HepG2 (cell line): ENCODE measurements around the gene KAT14. TPM values are rescaled to one million over a fixed set of nuclear protein-coding genes. Genes with fewer than 3 reads are reported as not detected.

Experiments used
- AGO2 ChIP-seq: fragments of 200-400 bp; formaldehyde crosslinking; optimal IDR thresholded peaks from 2 replicates; pipeline ENCODE3; 2017; ENCODE audit warnings: mild to moderate bottlenecking, low read depth, low read length, moderate library complexity
- CC2D1A ChIP-seq: sonication (generic); formaldehyde crosslinking; IDR thresholded peaks from 2 replicates; pipeline ENCODE4 v1.8.1; 2023; ENCODE audit warnings: mild to moderate bottlenecking, missing genetic modification reagents
- CTCF ChIP-seq: sonication (generic); formaldehyde crosslinking; IDR thresholded peaks from 2 replicates; pipeline ENCODE4 v1.5.0; 2020; ENCODE audit warnings: mild to moderate bottlenecking, missing genetic modification reagents, moderate library complexity
- DPF2 ChIP-seq: sonication (generic); formaldehyde crosslinking; IDR thresholded peaks from 2 replicates; pipeline ENCODE4 v1.4.0; 2020; ENCODE audit warnings: mild to moderate bottlenecking, low read depth, missing genetic modification reagents, borderline replicate concordance
- FOXK2 ChIP-seq: fragments of 450-650 bp; IDR thresholded peaks from 2 replicates; pipeline ENCODE4 v1.6.1; 2016
- GMEB1 ChIP-seq: sonication (generic); formaldehyde crosslinking; IDR thresholded peaks from 2 replicates; pipeline ENCODE4 v1.5.1; 2020; ENCODE audit warnings: missing genetic modification reagents, mild to moderate bottlenecking, borderline replicate concordance
- HNRNPLL ChIP-seq: fragments of 200-400 bp; formaldehyde crosslinking; IDR thresholded peaks from 2 replicates; pipeline ENCODE4 v1.6.1; 2017; ENCODE audit warnings: mild to moderate bottlenecking, low read depth, low read length; ENCODE audit not compliant: poor library complexity, severe bottlenecking
- KLF9 ChIP-seq: IDR thresholded peaks from 2 replicates; pipeline ENCODE4 v1.6.1; 2016; ENCODE audit warnings: low read depth
- PCBP2 ChIP-seq: fragments of 200-400 bp; formaldehyde crosslinking; optimal IDR thresholded peaks from 2 replicates; pipeline ENCODE3; 2018; ENCODE audit warnings: low read length, low read depth; ENCODE audit not compliant: poor library complexity, severe bottlenecking
- RAD21 ChIP-seq: fragments of 450-650 bp; formaldehyde crosslinking; IDR thresholded peaks from 2 replicates; pipeline ENCODE4 v1.5.0; 2020; ENCODE audit warnings: mild to moderate bottlenecking
- SRY ChIP-seq: sonication (generic); formaldehyde crosslinking; IDR thresholded peaks from 2 replicates; pipeline ENCODE4 v1.8.0; 2022; ENCODE audit warnings: mild to moderate bottlenecking, missing genetic modification reagents
- YY1 ChIP-seq: IDR thresholded peaks from 2 replicates; pipeline ENCODE4 v1.6.1; 2011; ENCODE audit warnings: low read length, low read depth, moderate library complexity, mild to moderate bottlenecking; ENCODE audit not compliant: insufficient read depth, insufficient replicate concordance
- ZNF138 ChIP-seq: sonication (generic); formaldehyde crosslinking; IDR thresholded peaks from 2 replicates; pipeline ENCODE4 v1.5.0; 2020; ENCODE audit warnings: mild to moderate bottlenecking, low read depth, missing genetic modification reagents
- ZNF224 ChIP-seq: sonication (generic); formaldehyde crosslinking; IDR thresholded peaks from 2 replicates; pipeline ENCODE4 v1.5.0; 2020; ENCODE audit warnings: mild to moderate bottlenecking, missing genetic modification reagents
- ZNF292 ChIP-seq: sonication (generic); formaldehyde crosslinking; IDR thresholded peaks from 2 replicates; pipeline ENCODE4 v1.8.1; 2022; ENCODE audit warnings: mild to moderate bottlenecking, low read depth, missing genetic modification reagents, borderline replicate concordance
- ZNF33B ChIP-seq: sonication (generic); formaldehyde crosslinking; IDR thresholded peaks from 2 replicates; pipeline ENCODE4 v1.5.1; 2020; ENCODE audit warnings: mild to moderate bottlenecking, missing genetic modification reagents
- ZNF441 ChIP-seq: sonication (generic); formaldehyde crosslinking; IDR thresholded peaks from 2 replicates; pipeline ENCODE4 v1.7.0; 2021; ENCODE audit warnings: missing genetic modification reagents, borderline replicate concordance
- ZNF460 ChIP-seq: sonication (generic); formaldehyde crosslinking; IDR thresholded peaks from 2 replicates; pipeline ENCODE4 v1.5.1; 2020; ENCODE audit warnings: missing genetic modification reagents, mild to moderate bottlenecking, borderline replicate concordance
- ZNF558 ChIP-seq: sonication (generic); formaldehyde crosslinking; IDR thresholded peaks from 2 replicates; pipeline ENCODE4 v1.9.0; 2022; ENCODE audit warnings: mild to moderate bottlenecking, missing genetic modification reagents, borderline replicate concordance
- ZNF7 ChIP-seq: IDR thresholded peaks from 2 replicates; pipeline ENCODE4 v1.6.1; 2016; ENCODE audit warnings: missing biosample characterization, missing genetic modification reagents
- polyA plus RNA-seq, 8 experiments: library from polyadenylated mRNA; depleted of rRNA in 3 of 8; stranded (reverse) in 7 of 8; unstranded in 1 of 8; fragments of >200 nt; fragmentation: Illumina TruSeq in 4 of 8; extraction: Trizol in 4 of 8; gene quantifications; 2 replicates each; pipeline versions ENCODE4 v1.2.1 to v1.2.3, GENCODE V29; 2011 to 2016; ENCODE audit warnings: low read depth in 4 of 8, missing spikeins in 1 of 8, mixed read lengths in 1 of 8; ENCODE audit not compliant: insufficient read depth in 1 of 8
- total RNA-seq, 5 experiments: library from RNA; depleted of rRNA; stranded (reverse); fragments of >200 nt; fragmentation: Illumina TruSeq; extraction: Trizol; gene quantifications; 2 replicates each; pipeline ENCODE4 v1.2.3, GENCODE V29; 2016; ENCODE audit warnings: low read depth in 1 of 5
- TF ChIP-seq, protein P1 (sequence below): IDR thresholded peaks from 2 replicates; pipeline ENCODE4 v1.6.1; 2012; ENCODE audit warnings: low read length, improper control_type of control experiment
- TF ChIP-seq, protein P2 (sequence below): sonication (generic); formaldehyde crosslinking; IDR thresholded peaks from 2 replicates; pipeline ENCODE4 v1.8.1; 2022; ENCODE audit warnings: mild to moderate bottlenecking, missing genetic modification reagents

KAT14 gene
- total and polyA plus RNA-seq, 2 of the 13 experiments (the other 11 are each of a cell fraction or from before 2014, with no cell fraction given) = 5.1 to 15.1 TPM

DNA sequence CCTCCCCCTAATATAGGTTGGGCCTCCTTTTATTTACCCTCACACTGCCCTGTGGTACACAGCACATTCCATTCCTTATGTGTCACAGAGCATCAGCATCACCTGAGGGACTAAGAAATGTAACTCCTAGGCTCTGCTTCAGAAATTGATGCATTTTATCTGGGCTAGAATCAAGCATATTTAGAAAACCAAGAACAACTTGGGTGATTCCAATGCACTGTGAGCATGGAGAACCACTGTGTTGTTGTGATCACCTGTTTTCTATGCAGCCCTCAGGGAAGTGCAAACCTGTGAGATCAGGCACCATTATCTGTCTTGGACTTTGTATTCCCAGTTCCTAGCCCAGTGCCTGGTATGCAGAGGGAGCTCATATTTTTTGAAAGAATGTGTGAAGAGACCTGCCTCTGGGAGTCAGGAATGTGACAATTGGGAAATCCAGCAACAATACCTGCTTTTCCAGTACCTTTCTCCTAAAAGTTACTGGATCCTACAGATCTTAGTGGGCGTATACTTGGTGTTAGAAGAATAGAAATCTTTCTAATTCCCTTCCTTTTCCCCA lies 7.0 kb downstream of the KAT14 start (continued):
- no peak for TF ChIP-seq SRY
- TF ChIP-seq ZNF441 (CRISPR knock-in tag) = no peak
- TF ChIP-seq, protein P1, sequence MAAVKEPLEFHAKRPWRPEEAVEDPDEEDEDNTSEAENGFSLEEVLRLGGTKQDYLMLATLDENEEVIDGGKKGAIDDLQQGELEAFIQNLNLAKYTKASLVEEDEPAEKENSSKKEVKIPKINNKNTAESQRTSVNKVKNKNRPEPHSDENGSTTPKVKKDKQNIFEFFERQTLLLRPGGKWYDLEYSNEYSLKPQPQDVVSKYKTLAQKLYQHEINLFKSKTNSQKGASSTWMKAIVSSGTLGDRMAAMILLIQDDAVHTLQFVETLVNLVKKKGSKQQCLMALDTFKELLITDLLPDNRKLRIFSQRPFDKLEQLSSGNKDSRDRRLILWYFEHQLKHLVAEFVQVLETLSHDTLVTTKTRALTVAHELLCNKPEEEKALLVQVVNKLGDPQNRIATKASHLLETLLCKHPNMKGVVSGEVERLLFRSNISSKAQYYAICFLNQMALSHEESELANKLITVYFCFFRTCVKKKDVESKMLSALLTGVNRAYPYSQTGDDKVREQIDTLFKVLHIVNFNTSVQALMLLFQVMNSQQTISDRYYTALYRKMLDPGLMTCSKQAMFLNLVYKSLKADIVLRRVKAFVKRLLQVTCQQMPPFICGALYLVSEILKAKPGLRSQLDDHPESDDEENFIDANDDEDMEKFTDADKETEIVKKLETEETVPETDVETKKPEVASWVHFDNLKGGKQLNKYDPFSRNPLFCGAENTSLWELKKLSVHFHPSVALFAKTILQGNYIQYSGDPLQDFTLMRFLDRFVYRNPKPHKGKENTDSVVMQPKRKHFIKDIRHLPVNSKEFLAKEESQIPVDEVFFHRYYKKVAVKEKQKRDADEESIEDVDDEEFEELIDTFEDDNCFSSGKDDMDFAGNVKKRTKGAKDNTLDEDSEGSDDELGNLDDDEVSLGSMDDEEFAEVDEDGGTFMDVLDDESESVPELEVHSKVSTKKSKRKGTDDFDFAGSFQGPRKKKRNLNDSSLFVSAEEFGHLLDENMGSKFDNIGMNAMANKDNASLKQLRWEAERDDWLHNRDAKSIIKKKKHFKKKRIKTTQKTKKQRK = no peak
- TF ChIP-seq ZNF292 = peak; percentile 37; the same call in 1 of the 2 replicates
- TF ChIP-seq FOXK2 = no peak
- TF ChIP-seq, protein P2, sequence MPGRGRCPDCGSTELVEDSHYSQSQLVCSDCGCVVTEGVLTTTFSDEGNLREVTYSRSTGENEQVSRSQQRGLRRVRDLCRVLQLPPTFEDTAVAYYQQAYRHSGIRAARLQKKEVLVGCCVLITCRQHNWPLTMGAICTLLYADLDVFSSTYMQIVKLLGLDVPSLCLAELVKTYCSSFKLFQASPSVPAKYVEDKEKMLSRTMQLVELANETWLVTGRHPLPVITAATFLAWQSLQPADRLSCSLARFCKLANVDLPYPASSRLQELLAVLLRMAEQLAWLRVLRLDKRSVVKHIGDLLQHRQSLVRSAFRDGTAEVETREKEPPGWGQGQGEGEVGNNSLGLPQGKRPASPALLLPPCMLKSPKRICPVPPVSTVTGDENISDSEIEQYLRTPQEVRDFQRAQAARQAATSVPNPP (CRISPR knock-in tag) = no peak; the same call in 1 of the 2 replicates
- TF ChIP-seq ZNF558 (CRISPR knock-in tag) = no peak
- no peak for TF ChIP-seq ZNF7 (CRISPR knock-in tag)
- TF ChIP-seq DPF2 (CRISPR knock-in tag) = no peak; the same call in 1 of the 2 replicates
- no peak for TF ChIP-seq CC2D1A (CRISPR knock-in tag)
- TF ChIP-seq ZNF224 (CRISPR knock-in tag) = no peak
- no peak; the same call in 1 of the 2 replicates for TF ChIP-seq ZNF33B
- TF ChIP-seq ZNF138 (CRISPR knock-in tag) = no peak
- TF ChIP-seq GMEB1 (CRISPR knock-in tag) = no peak; the same call in 1 of the 2 replicates
- no peak for TF ChIP-seq KLF9 (CRISPR knock-in tag)
- no peak for TF ChIP-seq HNRNPLL
- no peak for TF ChIP-seq ZNF460
- TF ChIP-seq RAD21 (CRISPR knock-in tag) = peak; percentile 30; the same call in 1 of the 2 replicates
- TF ChIP-seq YY1 = no peak
- TF ChIP-seq AGO2 = no peak
- TF ChIP-seq PCBP2 = peak; percentile 21
- no peak for TF ChIP-seq CTCF (CRISPR knock-in tag)
